NCI-H2081 (cell line): Measurements from ENCODE around the gene MTERF4.
A peak's percentile ranks its signal among the peaks of the same experiment; 100 is the strongest.

Experiments used
- DNase-seq, 2 experiments: peaks; one replicate each; lab custom pipeline; 2025; lab: John Stamatoyannopoulos, UW

Gene MTERF4

GRCh38 chr2:241068942-241069810 lies 32.9 kb downstream of the MTERF4 start:
- no peak for DNase-seq

- DNase-seq: no peak
Measured at GRCh38 chr2:241068136-241068941, 33.7 kb downstream of the MTERF4 start.

- DNase-seq: no peak
Measured at GRCh38 chr2:241067501-241068135, 34.5 kb downstream of the MTERF4 start.

- DNase-seq: no peak
Measured at GRCh38 chr2:241066893-241067341, 35.2 kb downstream of the MTERF4 start.

GRCh38 chr2:241066171-241066892 lies 35.8 kb downstream of the MTERF4 start:
- DNase-seq: no peak

GRCh38 chr2:241065355-241065803 lies 36.7 kb downstream of the MTERF4 start:
- DNase-seq: no peak

GRCh38 chr2:241064802-241065354 lies 37.2 kb downstream of the MTERF4 start:
- DNase-seq: no peak

GRCh38 chr2:241064008-241064801 lies 37.9 kb downstream of the MTERF4 start:
- DNase-seq: peak in 1 of 2 experiments; percentile 3

GRCh38 chr2:241063587-241063986 lies 38.5 kb downstream of the MTERF4 start:
- no peak for DNase-seq

- no peak for DNase-seq
Measured at GRCh38 chr2:241063093-241063551, 39.0 kb downstream of the MTERF4 start.

- no peak for DNase-seq
Measured at GRCh38 chr2:241062389-241063092, 39.5 kb downstream of the MTERF4 start.

- no peak for DNase-seq
Measured at GRCh38 chr2:241061275-241061674, 40.8 kb downstream of the MTERF4 start.

- no peak for DNase-seq
Measured at GRCh38 chr2:241053576-241054251, 48.4 kb downstream of the MTERF4 start.

GRCh38 chr2:241052677-241053360 lies 49.3 kb downstream of the MTERF4 start:
- no peak for DNase-seq

- DNase-seq: no peak
Measured at GRCh38 chr2:241051578-241052487, 50.3 kb downstream of the MTERF4 start.

GRCh38 chr2:241050624-241051577 lies 51.2 kb downstream of the MTERF4 start:
- no peak for DNase-seq
